NCI-H1417 (cell line): ENCODE measurements around the gene CFB.
"Not testable (repeated sequence)": the region's sequence is repeated elsewhere in the genome, so short reads cannot be mapped to it uniquely, and the experiment has no call there.

Experiments used
- DNase-seq, 3 experiments: peaks; one replicate each; lab custom pipeline; 2025; lab: John Stamatoyannopoulos, UW

Gene CFB

GRCh38 chr6:31971279-31971992, 25.5 kb downstream of the CFB start:
- DNase-seq = peak in 2 of 3 experiments; percentile 59 to 69

GRCh38 chr6:31971993-31972708, 26.3 kb downstream of the CFB start, which contains the start of gene DXO:
DXO (minus strand) TSS chr6:31972138; CDS start chr6:31971675, 463 bp downstream.
- peak; percentile 99 to 100 (median 100) for DNase-seq

GRCh38 chr6:31972709-31973350, 26.9 kb downstream of the CFB start:
- DNase-seq = no peak

- DNase-seq = not testable (repeated sequence)
Measured at GRCh38 chr6:31976065-31976464, 30.2 kb downstream of the CFB start.

- no peak for DNase-seq
Measured at GRCh38 chr6:31977816-31978431, 32.0 kb downstream of the CFB start.

- DNase-seq = no peak
Measured at GRCh38 chr6:31978831-31979230, 32.9 kb downstream of the CFB start.

- DNase-seq = no peak
Measured at GRCh38 chr6:31979238-31979898, 33.5 kb downstream of the CFB start.

GRCh38 chr6:31980195-31980876, 34.4 kb downstream of the CFB start:
- DNase-seq = not testable (repeated sequence)

GRCh38 chr6:31980998-31981397, 35.1 kb downstream of the CFB start:
- not testable (repeated sequence) for DNase-seq

- not testable (repeated sequence) for DNase-seq
Measured at GRCh38 chr6:31981744-31982143, 35.8 kb downstream of the CFB start, which contains the start of gene C4A. C4A (plus strand) TSS chr6:31982057; CDS start chr6:31982108, 51 bp downstream.

- DNase-seq = not testable (repeated sequence)
Measured at GRCh38 chr6:31989363-31989762, 43.5 kb downstream of the CFB start.

- DNase-seq = not testable (repeated sequence)
Measured at GRCh38 chr6:31994421-31994820, 48.5 kb downstream of the CFB start.

- not testable (repeated sequence) for DNase-seq
Measured at GRCh38 chr6:31996385-31996784, 50.5 kb downstream of the CFB start.
